Measurements from ENCODE around the gene MKRN2OS. TPM values are rescaled to one million over a fixed set of nuclear protein-coding genes. Genes with fewer than 3 reads are reported as not detected.

MKRN2OS gene
- total RNA-seq, 2 experiments from 2014 or later: not detected

DNA sequence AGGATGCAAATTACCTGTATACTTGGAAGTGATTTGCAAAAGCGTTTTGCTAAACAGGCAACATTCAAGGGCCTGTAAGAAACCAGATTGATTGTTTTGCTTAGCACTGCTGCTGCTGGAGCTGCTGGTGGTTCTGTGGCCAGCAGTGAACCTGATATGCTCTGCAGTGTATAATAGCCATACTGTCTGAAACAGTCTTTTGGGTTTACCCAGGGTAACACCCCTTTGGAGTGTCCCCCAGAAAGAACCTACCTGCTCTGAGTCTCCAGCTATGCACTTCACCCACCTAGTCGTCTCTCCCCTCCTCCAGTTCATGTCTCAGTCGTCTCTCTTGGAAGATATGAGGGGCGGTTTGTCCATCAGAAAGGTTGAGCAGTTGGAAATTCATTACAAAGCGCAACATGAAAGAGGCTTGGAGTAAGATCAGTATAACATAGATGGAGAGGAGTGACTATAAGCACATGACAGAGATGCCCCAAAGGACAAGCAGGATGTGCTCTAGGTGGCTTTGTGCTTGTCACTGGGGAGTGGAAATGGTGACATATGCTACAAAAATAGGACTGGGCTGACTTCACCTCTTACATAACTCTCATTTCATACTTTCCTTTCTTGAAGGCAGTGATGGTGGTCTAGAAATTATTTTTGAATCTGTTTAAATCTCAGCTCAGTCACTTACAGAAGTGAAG lies 15.3 kb upstream of the MKRN2OS start:
- POLR2A ChIA-PET: interaction anchor here (0.5 kb wide), 1 partner anchor 19 kb away, joined by 3 read pairs; no protein-coding TSS in a partner anchor
- Histone ChIP-seq H3K9me3 (ENCODE audit: control insufficient read depth in 1 of 2, insufficient read depth in 1 of 2, low read length in 2 of 2) (peaks cover under 1 to 4% of the 10 kb centered on the region in 2 experiments), H3K36me3 (ENCODE audit: insufficient read depth, low read length) (peaks cover 4% of the 10 kb centered on the region), H3K4me1 (ENCODE audit: insufficient read depth, low read length) (peaks cover 39% of the 10 kb centered on the region), H3K27ac (ENCODE audit: low read depth in 1 of 2, low read length in 2 of 2) (no peak overlapping the region), H3K27me3 (ENCODE audit: control insufficient read depth in 1 of 2, insufficient read depth in 2 of 2, low read length in 2 of 2) (peaks cover 2 to 3% of the 10 kb centered on the region in 2 experiments), H3K4me3 (ENCODE audit: low read length) (no peak overlapping the region)
- H3K9me3 Mint-ChIP-seq: no peaks in the 10 kb centered on the region
- TF ChIP-seq, protein P1, sequence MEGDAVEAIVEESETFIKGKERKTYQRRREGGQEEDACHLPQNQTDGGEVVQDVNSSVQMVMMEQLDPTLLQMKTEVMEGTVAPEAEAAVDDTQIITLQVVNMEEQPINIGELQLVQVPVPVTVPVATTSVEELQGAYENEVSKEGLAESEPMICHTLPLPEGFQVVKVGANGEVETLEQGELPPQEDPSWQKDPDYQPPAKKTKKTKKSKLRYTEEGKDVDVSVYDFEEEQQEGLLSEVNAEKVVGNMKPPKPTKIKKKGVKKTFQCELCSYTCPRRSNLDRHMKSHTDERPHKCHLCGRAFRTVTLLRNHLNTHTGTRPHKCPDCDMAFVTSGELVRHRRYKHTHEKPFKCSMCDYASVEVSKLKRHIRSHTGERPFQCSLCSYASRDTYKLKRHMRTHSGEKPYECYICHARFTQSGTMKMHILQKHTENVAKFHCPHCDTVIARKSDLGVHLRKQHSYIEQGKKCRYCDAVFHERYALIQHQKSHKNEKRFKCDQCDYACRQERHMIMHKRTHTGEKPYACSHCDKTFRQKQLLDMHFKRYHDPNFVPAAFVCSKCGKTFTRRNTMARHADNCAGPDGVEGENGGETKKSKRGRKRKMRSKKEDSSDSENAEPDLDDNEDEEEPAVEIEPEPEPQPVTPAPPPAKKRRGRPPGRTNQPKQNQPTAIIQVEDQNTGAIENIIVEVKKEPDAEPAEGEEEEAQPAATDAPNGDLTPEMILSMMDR (IDR thresholded peaks at IDR 0.05): no peak
- CTCF ChIA-PET: no interaction called here
- peaks cover 83% of the 10 kb centered on the region for H3K4me1 Mint-ChIP-seq (ENCODE audit: low read depth)
- intact Hi-C loops (cut with DNase I, micrococcal nuclease): no loop called here
- H3K4me3 Mint-ChIP-seq: peak overlapping the region; percentile 93
- ATAC-seq (ENCODE audit: poor library complexity) (no peak), DNase-seq (peak in 1 of 14 experiments; percentile 13)
- peaks cover 10% of the 10 kb centered on the region for H3K27me3 Mint-ChIP-seq
- peaks cover 24% of the 10 kb centered on the region for H3K36me3 Mint-ChIP-seq (ENCODE audit: low read depth)
- peak overlapping the region; percentile 58 for H3K27ac Mint-ChIP-seq

DNA sequence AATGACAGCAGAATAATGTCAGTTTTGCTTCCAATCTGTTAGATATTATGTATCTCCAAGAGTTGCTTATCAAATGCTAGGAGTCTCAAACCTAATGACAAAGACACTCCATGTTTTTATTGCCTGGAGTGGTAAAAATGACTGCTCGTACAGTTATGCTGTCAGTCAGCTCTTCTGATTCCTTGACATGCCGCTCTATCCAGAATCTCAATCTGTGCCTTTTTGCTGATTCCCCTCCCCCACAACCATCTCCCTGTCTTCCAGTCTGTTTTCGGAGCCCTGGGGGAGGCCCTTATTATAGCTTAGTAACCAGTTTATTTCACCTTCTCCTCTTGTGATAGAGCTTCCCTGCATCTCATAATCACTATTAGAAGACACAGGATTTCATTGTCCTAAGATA lies 14.2 kb upstream of the MKRN2OS start:
- peak overlapping the region; percentile 81 for H3K27ac Mint-ChIP-seq
- H3K4me3 Mint-ChIP-seq: peak overlapping the region; percentile 93

DNA sequence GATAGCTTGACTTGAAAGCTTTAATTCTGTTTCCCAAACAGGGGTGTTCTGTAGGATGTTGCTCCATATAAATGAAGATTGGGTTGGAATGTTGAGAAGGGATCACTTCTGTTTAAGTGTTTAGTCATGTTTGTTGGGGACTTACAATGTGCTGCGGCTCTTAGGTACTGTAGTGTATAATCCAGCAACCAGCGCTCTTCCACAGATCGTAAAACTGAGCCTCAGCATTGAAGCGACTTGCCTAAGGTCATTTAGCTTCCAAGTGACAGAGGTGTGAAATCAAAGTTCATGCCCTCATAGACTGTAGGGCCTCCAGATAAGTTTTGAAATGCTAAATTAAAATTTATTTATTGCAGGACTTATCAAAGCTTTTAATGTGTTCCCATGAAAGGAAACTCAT lies 13.4 kb upstream of the MKRN2OS start:
- DNase-seq (no peak), ATAC-seq (ENCODE audit: poor library complexity) (no peak)
- Histone ChIP-seq H3K27me3 (ENCODE audit: control insufficient read depth in 1 of 2, insufficient read depth in 2 of 2, low read length in 2 of 2) (peaks cover 9 to 20% of the 10 kb centered on the region in 2 experiments), H3K36me3 (ENCODE audit: insufficient read depth, low read length) (no peaks in the 10 kb centered on the region), H3K9me3 (ENCODE audit: control insufficient read depth in 1 of 2, insufficient read depth in 1 of 2, low read length in 2 of 2) (peaks cover 0 to 10% of the 10 kb centered on the region in 2 experiments), H3K4me1 (ENCODE audit: insufficient read depth, low read length) (peaks cover 45% of the 10 kb centered on the region), H3K4me3 (ENCODE audit: low read length) (no peak overlapping the region), H3K27ac (ENCODE audit: low read depth in 1 of 2, low read length in 2 of 2) (no peak overlapping the region)
- ChIA-PET CTCF (no interaction called here), POLR2A (interaction anchor here (0.9 to 3.3 kb wide), 3 partner anchors 20 to 106 kb away, joined by 3 to 19 read pairs (median 3); partner anchors contain the start of gene RAF1)
- H3K9me3 Mint-ChIP-seq: no peaks in the 10 kb centered on the region
- peaks cover 78% of the 10 kb centered on the region for H3K4me1 Mint-ChIP-seq (ENCODE audit: low read depth)
- TF ChIP-seq, protein P1 (IDR thresholded peaks at IDR 0.05): no peak
- peak overlapping the region; percentile 93 for H3K4me3 Mint-ChIP-seq
- peaks cover 12% of the 10 kb centered on the region for H3K36me3 Mint-ChIP-seq (ENCODE audit: low read depth)
- peaks cover 27% of the 10 kb centered on the region for H3K27me3 Mint-ChIP-seq
- intact Hi-C loops (cut with DNase I, micrococcal nuclease): loop anchor here (5.0 to 10.0 kb wide), 5 partner anchors 104 to 1284 kb away; partner anchors contain the start of genes ATG7 (in 1 of the 2) and RAF1 (in 1 of the 2)
- peak overlapping the region; percentile 81 for H3K27ac Mint-ChIP-seq

More for the DNA sequence above, 14.2 kb upstream of the MKRN2OS start:
- TF ChIP-seq, protein P1 (IDR thresholded peaks at IDR 0.05): no peak
- no peak for ATAC-seq (ENCODE audit: poor library complexity)
- Mint-ChIP-seq H3K36me3 (ENCODE audit: low read depth) (peaks cover 15% of the 10 kb centered on the region), H3K4me1 (ENCODE audit: low read depth) (peaks cover 76% of the 10 kb centered on the region), H3K9me3 (no peaks in the 10 kb centered on the region), H3K27me3 (peaks cover 19% of the 10 kb centered on the region)
- Histone ChIP-seq H3K4me1 (ENCODE audit: insufficient read depth, low read length) (peaks cover 40% of the 10 kb centered on the region), H3K36me3 (ENCODE audit: insufficient read depth, low read length) (no peaks in the 10 kb centered on the region), H3K4me3 (ENCODE audit: low read length) (no peak overlapping the region), H3K27me3 (ENCODE audit: control insufficient read depth in 1 of 2, insufficient read depth in 2 of 2, low read length in 2 of 2) (peaks cover 4 to 13% of the 10 kb centered on the region in 2 experiments), H3K27ac (ENCODE audit: low read depth in 1 of 2, low read length in 2 of 2) (no peak overlapping the region), H3K9me3 (ENCODE audit: control insufficient read depth in 1 of 2, insufficient read depth in 1 of 2, low read length in 2 of 2) (peaks cover 0 to 5% of the 10 kb centered on the region in 2 experiments)
- no peak for DNase-seq
- POLR2A ChIA-PET: no interaction called here
- intact Hi-C loops (cut with DNase I, micrococcal nuclease): loop anchor here (5.0 to 10.0 kb wide), 5 partner anchors 103 to 1285 kb away; partner anchors contain the start of genes ATG7 (in 1 of the 2) and RAF1 (in 1 of the 2)
- CTCF ChIA-PET: no interaction called here

Data from CD4-positive, alpha-beta T cell (primary cell).